Stimulated activated CD8-positive, alpha-beta memory T cell treated with anti-CD3 and anti-CD28 coated beads, Interleukin-12 subunit alpha, Interleukin-12 subunit beta, amount 100 ng/mL, for 24 hours (primary cell): ENCODE measurements around the gene RNF207.

ENCODE experiments used
- DNase-seq: peaks from one replicate; pipeline ENCODE4 v3.0.0-alpha.2; 2020; ENCODE audit errors: extremely low read depth

Gene RNF207

DNA sequence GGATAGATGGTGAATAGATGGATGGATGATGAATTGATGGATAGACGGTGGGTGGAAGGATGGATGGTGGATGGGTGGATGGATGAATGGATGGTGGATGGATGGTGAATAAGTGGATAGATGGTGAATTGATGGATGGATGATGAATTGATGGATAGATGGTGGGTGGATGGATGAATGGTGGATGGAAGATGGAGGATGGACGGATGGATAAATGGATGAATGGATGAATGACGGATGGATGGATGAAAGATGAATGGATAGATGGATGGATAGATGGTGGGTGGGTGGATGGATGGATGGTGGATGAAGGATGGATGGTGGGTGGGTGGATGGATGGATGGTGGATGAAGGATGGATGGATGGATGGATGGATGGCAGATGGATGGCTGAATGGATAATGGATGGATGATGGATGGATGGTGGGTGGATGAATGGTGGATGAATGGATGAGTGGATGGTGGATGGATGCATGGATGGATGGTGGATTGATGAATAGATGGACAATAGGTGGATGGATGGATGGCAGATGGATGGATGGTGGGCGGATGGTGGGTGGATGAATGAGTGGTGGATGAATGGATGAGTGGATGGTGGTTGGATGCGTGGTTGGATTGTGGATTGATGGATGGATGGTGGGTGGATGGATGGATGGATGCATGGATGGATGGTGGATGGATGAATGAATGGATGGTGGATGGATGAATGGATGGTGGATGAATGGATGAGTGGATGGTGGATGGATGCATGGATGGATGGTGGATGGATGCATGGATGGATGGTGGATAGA is 31.1 kb upstream of the RNF207 start:
- no peak for DNase-seq

DNA sequence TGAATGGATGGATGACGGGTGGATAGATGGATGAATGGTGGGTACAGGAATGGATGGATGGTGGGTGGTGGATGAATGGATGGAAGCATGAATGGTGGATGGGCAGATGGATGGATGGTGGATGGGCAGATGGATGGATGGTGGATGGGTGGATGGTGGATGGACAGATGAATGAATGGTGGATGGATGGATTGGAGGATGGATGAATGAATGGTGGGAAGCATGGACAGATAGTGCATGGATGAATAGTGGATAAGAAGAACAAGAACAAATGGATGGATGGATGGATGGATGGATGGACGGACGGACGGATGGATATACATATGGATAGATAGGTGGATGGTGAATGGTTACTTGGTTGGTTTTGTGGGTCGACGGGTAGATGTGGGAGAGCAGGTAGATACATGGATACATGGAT is 30.5 kb upstream of the RNF207 start:
- DNase-seq, result no peak

DNA sequence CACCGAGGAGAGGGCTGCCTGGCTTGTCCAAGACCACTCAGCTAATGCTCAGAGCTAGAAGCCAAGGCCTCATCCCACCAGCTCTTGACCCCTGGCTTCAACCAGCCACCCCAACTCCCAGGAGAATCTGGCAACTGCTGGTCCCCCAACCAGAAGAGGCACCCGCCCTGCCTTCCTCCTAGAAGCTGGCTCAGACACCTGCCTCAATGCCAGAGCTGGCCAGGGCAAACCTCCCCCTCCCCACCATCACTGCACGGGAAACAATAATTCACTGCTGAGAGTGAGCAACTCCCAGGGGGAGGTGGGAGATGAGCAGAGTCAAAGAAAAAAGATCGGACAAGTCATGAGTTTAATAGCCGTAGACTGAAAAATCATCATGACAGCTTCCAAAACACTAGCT is 29.1 kb upstream of the RNF207 start:
- no peak for DNase-seq

DNA sequence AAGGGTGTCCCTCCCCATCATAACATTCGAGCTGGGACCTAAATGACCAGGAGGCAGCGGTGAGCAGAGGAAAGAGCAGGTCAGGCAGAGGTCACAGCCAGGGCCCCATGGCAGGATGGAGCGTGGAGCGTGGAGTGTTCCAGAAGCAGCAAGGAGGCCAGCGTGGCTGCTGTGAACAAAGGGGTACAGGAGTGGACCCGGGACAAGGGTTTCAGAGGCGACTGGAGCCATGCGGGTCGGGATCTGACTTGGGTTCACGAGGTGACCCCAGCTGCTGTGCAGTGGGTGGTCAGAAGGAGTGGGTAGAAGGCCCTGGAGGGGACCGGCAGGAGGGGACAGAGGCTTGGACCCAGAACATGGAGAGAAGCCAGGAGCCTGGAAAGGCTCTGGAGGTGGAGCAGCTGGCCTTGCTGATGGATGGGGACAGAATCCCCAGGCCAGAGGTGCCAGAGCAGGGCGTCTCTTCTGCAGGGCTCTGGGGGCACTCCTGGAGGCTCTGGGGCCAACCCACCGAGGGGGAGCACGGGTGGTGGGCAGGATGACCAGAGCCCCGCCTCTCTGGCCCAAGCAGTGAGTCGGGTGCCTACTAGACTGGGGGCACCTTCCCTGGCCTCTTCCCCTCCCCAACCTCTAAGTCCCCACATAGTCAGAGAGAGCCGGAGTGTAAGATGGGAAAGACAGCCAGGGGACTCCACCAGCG is 28.1 kb upstream of the RNF207 start:
- no peak for DNase-seq

DNA sequence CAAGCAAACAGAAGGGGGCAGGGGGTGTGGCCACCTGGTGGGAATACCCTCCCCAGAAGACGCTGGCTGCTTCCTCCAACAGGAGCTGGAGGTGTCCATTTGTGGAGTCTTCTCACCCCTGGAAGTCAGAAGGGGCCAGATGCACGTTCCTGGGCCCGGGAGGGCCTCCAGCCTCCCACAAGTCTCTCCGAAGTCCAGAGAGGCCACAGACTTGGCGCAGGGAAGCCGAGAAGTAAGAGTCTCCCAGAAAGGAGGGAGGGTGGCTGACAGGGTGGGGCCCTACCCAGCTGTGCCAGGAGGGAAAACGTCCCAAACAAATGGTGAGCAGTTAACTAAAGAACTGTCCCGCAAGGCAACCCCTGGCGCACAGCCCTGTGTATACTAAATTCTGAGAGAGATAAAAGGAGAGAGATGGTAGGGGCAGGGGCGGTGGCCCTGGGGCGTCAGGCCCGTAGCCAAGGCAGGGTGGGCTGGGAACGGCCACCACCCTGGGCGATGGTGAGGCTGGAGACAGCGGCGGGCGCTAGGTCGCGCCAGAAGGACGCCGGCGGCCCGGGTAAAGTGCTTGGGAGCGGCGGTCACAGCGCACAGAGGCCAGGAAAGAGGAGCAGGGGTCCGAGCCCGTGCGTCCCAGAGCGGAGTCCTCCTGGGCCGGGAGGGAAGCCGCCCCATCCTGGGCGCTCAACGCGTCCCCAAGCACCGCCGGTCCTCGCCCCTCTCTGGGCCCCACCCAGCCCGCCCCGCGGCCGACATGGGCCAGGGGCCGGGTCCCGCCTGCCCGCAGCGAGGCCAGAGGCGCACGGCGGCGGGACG is 27.0 kb upstream of the RNF207 start:
- no peak for DNase-seq

DNA sequence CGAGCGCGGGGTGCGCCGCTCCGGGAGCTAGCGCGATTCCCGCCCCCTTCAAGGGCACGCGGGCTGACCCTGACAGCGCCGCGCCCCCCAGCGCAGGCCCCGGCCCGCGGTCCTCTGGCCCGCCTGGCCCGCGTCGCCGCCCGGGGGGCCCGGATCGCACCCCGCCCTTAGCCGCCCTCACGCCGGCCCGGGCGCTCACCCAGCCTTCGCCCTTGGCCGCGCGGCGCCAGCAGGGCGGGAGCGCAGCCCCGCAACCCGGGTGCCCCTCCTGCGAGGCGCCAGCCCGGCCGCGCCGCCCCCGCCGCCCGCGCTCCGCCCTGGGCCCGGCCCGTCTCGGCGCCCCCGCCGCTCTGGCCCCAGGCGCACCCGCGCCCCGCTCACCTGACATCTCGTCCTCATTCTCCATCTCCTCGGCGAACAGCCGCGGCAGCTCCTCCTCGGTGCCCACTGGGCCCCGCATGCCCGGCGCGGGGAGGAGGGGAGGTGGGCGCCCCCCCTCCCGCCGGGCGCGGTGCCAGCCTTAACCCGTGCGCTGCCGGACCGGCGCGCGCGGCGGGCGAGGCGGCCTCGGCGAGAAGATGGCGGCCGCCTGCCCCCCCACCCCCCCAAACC is 26.2 kb upstream of the RNF207 start:
- DNase-seq, result no peak

DNA sequence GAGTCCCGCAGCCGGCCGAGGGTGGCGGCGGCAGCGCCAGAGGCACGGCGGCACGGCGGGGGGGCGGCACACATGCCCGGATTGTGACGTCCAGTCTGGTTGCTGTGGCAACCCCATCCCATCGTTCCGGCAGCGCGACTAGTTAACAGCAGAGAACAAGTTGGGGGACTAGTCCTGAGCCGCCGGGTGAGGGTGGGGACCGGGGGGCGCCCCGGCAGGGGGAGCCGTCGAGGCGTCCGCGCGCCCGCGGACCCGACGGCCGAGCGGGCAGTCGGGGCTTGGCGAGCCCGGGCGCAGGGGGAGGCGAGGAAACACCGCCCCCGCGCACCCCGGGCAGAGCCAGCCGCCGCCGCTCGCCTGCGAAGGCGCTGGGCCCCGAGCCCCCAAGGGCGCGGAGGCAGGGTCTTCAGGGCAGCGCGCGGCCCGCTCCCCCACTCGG is 25.6 kb upstream of the RNF207 start, which contains the start of gene CHD5:
TSS of gene CHD5 (minus strand) at position 54 of the 439 bp plus-strand sequence. CDS start 298 bp downstream, outside the sequence.
- DNase-seq, result no peak

GRCh38 chr1:6180707-6181311 is 25.1 kb upstream of the RNF207 start:
- DNase-seq, result no peak

GRCh38 chr1:6181347-6181770 is 24.6 kb upstream of the RNF207 start:
- no peak for DNase-seq

- DNase-seq, result no peak
These were observed 22.4 kb upstream of the RNF207 start for GRCh38 chr1:6183520-6183989.

- no peak for DNase-seq
These were observed 21.7 kb upstream of the RNF207 start for GRCh38 chr1:6184083-6184783.

DNA sequence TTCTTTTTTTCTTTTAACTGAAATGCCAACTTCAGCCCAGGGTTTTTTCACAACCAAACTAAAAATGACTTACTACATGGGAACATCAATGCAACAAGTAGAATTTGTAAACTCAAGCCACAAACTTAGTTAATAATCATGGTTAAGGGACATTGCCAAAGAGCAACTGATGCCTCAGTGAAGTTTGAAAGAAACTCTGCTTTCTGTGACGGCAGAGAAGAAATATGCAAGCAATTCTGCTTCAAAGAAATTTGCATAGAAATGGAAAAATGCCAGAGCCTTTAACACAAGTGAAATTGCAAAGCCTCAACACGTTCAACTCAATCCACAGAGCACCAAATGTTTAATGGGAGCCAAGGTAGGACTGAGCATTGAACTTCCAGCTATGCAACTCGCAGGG is 20.8 kb upstream of the RNF207 start:
- no peak for DNase-seq

- no peak for DNase-seq
These were observed 20.1 kb upstream of the RNF207 start for GRCh38 chr1:6185635-6186382.

DNA sequence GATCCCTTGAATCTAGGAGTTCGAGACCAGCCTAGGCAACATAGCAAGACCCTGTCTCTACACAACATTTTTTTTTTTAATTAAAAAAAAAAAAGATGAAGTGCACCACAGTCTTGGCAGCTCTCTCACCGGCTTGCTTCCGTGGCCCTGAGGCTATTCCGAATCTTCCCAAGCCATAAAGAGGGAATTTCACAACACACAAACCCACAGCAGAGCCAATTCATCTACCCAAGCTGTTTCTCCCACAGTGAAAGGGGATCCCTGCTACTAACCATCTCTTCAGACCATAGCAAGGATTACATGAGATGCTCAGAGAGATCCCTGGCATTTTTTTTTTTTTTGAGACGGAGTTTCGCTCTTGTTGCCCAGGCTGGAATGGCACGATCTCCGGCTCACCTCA is 17.5 kb upstream of the RNF207 start:
- no peak for DNase-seq

DNA sequence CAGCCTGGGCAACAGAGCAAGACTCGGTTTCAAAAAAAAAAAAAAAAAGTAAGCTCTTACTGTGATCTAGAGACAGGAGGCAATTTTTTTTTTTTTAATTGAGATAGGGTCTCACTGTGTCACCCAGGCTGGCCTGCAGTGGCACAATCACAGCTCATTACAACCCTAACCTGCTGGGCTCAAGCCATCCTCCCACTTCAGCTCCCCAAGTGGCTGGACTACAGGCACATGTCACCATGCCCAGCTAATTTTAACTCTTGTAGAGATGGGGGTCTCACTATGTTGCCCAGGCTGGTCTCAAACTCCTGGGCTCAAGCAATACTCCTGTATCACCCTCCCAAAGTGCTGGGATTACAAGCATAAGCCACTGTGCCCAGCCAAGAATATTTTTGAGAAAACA is 14.0 kb upstream of the RNF207 start:
- DNase-seq, result no peak

GRCh38 chr1:6197746-6198427 is 8.0 kb upstream of the RNF207 start:
- DNase-seq, result no peak

DNA sequence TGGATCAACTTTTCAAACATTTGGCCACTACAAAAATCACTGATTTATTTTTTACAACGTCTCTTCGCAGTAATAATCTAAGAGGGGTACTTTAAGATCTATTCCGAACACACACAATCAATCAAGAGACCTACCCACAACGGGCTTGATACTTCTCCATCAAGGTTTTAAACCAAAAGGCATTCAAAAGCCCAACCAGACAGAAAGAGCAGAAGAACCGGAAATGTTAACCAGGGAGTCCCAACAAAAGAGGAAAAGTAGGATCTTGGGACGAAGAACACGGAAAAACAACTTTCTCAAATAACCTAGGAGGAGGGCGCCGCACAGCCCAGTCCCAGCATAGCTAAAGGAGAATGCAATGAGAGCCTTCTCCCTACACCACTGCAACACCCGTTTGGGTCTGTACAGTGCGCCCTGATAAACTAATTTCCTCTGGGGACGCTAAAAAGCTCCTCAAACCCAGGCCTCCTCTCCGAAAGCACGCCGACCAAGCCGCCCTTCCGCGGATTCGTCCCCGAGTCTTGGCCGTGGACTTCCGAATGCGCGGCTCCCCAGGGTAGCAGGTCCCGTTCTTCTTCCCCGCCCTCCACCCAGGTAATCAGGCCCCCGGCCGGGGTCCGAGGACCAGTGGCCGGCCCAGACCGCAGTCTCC is 7.1 kb upstream of the RNF207 start:
- DNase-seq, result no peak

- peak; percentile 93 for DNase-seq
These were observed 6.4 kb upstream of the RNF207 start, which contains the start of gene RPL22 for GRCh38 chr1:6199298-6200187. Gene RPL22, minus strand, starts transcription at chr1:6199595. Its CDS starts 22 bp downstream, at chr1:6199573.
